Measurements from ENCODE around the gene INPP5A. TPM values are rescaled to one million over a fixed set of nuclear protein-coding genes. Genes with fewer than 3 reads are reported as not detected.

Gene INPP5A
- total and polyA plus RNA-seq, 2 of the 13 experiments (the other 11 are each of a cell fraction or from before 2014, with no cell fraction given) = 17.5 to 37.9 TPM

DNA sequence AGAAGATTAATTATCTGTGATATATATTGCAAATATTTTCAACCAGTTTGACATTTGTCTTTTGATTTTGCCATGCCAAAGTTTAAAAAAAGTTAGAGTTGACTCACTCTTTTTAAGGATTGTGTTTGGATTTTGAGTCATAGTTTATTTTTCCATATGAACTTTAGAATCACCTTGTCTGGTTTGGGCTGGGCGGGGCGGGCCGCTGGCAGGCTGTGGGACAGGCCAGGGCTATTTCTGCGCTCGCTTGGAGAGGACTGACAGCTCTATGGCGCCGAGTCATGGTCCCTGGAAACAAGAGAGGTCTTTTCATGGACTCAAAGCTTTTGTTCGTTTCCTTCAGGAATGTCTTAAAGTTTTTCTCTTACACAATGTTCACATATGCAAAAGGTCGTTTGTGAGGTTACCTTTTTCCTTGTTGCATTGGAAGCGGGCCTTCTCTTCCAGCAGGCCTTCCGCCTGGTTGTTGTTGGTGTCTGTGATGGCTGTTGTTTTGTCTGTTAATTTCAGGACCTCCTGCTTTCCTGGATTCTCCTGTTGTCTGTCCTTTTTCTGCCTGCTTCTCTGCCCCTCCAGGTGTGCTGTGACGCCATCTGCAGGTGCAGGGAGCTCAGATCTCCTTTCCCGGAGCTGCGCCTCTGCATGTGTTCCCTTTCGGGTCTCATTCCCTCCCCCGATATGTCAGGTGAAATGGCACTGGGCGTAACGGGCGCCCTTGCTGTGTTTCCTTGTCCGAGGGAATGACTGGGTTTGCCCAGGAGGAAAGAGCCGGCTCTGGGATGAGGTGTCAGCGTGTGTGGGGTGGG, 53.8 kb downstream of the INPP5A start (continued):
- TF ChIP-seq, protein P1, sequence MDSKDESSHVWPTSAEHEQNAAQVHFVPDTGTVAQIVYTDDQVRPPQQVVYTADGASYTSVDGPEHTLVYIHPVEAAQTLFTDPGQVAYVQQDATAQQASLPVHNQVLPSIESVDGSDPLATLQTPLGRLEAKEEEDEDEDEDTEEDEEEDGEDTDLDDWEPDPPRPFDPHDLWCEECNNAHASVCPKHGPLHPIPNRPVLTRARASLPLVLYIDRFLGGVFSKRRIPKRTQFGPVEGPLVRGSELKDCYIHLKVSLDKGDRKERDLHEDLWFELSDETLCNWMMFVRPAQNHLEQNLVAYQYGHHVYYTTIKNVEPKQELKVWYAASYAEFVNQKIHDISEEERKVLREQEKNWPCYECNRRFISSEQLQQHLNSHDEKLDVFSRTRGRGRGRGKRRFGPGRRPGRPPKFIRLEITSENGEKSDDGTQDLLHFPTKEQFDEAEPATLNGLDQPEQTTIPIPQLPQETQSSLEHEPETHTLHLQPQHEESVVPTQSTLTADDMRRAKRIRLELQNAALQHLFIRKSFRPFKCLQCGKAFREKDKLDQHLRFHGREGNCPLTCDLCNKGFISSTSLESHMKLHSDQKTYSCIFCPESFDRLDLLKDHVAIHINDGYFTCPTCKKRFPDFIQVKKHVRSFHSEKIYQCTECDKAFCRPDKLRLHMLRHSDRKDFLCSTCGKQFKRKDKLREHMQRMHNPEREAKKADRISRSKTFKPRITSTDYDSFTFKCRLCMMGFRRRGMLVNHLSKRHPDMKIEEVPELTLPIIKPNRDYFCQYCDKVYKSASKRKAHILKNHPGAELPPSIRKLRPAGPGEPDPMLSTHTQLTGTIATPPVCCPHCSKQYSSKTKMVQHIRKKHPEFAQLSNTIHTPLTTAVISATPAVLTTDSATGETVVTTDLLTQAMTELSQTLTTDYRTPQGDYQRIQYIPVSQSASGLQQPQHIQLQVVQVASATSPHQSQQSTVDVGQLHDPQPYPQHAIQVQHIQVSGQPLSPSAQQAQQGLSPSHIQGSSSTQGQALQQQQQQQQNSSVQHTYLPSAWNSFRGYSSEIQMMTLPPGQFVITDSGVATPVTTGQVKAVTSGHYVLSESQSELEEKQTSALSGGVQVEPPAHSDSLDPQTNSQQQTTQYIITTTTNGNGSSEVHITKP (CRISPR knock-in tag; IDR thresholded peaks at IDR 0.05; ENCODE audit: low read depth) = no peak
- TF ChIP-seq GLI4 (CRISPR knock-in tag; IDR thresholded peaks at IDR 0.05; ENCODE audit: borderline replicate concordance) (no peak), SYNCRIP (IDR thresholded peaks at IDR 0.05; ENCODE audit: insufficient read depth, low read depth, low read length) (no peak), ZNF234 (CRISPR knock-in tag; conservative IDR thresholded peaks at IDR 0.05) (no peak), NFRKB (IDR thresholded peaks at IDR 0.05) (no peak), ZFP36L2 (CRISPR knock-in tag; IDR thresholded peaks at IDR 0.05) (no peak), ZNF501 (CRISPR knock-in tag; IDR thresholded peaks at IDR 0.05) (0 out of 2 replicates have a peak, but pooled peaks have one; percentile 21), ETV6 (CRISPR knock-in tag; conservative IDR thresholded peaks at IDR 0.05) (no peak), ZSCAN9 (CRISPR knock-in tag; IDR thresholded peaks at IDR 0.05; ENCODE audit: borderline replicate concordance) (no peak; the same call in 1 of the 2 replicates), GFI1 (CRISPR knock-in tag; IDR thresholded peaks at IDR 0.05; ENCODE audit: borderline replicate concordance) (no peak), KLF11 (CRISPR knock-in tag; IDR thresholded peaks at IDR 0.05) (no peak)
- TF ChIP-seq, protein P2, sequence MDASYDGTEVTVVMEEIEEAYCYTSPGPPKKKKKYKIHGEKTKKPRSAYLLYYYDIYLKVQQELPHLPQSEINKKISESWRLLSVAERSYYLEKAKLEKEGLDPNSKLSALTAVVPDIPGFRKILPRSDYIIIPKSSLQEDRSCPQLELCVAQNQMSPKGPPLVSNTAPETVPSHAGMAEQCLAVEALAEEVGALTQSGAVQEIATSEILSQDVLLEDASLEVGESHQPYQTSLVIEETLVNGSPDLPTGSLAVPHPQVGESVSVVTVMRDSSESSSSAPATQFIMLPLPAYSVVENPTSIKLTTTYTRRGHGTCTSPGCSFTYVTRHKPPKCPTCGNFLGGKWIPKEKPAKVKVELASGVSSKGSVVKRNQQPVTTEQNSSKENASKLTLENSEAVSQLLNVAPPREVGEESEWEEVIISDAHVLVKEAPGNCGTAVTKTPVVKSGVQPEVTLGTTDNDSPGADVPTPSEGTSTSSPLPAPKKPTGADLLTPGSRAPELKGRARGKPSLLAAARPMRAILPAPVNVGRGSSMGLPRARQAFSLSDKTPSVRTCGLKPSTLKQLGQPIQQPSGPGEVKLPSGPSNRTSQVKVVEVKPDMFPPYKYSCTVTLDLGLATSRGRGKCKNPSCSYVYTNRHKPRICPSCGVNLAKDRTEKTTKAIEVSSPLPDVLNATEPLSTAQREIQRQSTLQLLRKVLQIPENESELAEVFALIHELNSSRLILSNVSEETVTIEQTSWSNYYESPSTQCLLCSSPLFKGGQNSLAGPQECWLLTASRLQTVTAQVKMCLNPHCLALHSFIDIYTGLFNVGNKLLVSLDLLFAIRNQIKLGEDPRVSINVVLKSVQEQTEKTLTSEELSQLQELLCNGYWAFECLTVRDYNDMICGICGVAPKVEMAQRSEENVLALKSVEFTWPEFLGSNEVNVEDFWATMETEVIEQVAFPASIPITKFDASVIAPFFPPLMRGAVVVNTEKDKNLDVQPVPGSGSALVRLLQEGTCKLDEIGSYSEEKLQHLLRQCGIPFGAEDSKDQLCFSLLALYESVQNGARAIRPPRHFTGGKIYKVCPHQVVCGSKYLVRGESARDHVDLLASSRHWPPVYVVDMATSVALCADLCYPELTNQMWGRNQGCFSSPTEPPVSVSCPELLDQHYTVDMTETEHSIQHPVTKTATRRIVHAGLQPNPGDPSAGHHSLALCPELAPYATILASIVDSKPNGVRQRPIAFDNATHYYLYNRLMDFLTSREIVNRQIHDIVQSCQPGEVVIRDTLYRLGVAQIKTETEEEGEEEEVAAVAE (CRISPR knock-in tag; IDR thresholded peaks at IDR 0.05; ENCODE audit: borderline replicate concordance) = no peak
- TF ChIP-seq, protein P3, sequence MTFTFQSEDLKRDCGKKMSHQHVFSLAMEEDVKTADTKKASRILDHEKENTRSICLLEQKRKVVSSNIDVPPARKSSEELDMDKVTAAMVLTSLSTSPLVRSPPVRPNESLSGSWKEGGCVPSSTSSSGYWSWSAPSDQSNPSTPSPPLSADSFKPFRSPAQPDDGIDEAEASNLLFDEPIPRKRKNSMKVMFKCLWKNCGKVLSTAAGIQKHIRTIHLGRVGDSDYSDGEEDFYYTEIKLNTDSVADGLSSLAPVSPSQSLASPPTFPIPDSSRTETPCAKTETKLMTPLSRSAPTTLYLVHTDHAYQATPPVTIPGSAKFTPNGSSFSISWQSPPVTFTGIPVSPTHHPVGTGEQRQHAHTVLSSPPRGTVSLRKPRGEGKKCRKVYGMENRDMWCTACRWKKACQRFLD (CRISPR knock-in tag; IDR thresholded peaks at IDR 0.05; ENCODE audit: borderline replicate concordance) = no peak

Measured in HepG2 (cell line).